Testis (tissue), 2 donors: ENCODE results near the gene PAX9.

Experiments
- POLR2A ChIP-seq: fragments of 450-650 bp; IDR thresholded peaks from one replicate; pipeline ENCODE4 v1.6.1; 2017; ENCODE audit warnings: antibody characterized with exemption, mild to moderate bottlenecking, moderate library complexity
- TF ChIP-seq, protein P1 (sequence below), 3 experiments: fragments of 450-650 bp in 2 of 3; fragments of 200-600 bp in 1 of 3; sonication (generic) in 1 of 3; IDR thresholded peaks; one replicate each; pipeline ENCODE4 v1.5.1; 2016 to 2019; ENCODE audit warnings: antibody characterized with exemption in 3 of 3, mild to moderate bottlenecking in 2 of 3, moderate library complexity in 1 of 3

DNA sequence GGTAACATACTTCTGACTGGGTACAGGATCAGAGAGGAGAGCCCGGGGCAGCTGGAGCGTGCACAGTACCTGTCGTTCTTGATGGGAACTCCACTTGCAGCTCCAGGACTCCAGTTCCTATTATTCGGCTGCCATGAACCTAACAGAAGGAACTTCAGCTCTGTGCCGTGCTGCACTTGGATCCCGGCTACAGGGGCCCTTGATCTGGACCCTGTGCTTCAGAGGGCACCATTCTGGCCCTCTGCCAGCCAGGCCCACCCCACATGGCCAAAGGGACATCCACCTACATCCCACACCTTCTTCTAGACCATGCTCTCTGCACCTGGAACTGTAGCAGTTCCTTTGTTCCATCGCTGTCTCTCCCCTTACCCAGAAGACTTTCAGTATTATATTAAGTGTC, 58.2 kb downstream of the PAX9 start:
- TF ChIP-seq POLR2A = no peak
- TF ChIP-seq, protein P1, sequence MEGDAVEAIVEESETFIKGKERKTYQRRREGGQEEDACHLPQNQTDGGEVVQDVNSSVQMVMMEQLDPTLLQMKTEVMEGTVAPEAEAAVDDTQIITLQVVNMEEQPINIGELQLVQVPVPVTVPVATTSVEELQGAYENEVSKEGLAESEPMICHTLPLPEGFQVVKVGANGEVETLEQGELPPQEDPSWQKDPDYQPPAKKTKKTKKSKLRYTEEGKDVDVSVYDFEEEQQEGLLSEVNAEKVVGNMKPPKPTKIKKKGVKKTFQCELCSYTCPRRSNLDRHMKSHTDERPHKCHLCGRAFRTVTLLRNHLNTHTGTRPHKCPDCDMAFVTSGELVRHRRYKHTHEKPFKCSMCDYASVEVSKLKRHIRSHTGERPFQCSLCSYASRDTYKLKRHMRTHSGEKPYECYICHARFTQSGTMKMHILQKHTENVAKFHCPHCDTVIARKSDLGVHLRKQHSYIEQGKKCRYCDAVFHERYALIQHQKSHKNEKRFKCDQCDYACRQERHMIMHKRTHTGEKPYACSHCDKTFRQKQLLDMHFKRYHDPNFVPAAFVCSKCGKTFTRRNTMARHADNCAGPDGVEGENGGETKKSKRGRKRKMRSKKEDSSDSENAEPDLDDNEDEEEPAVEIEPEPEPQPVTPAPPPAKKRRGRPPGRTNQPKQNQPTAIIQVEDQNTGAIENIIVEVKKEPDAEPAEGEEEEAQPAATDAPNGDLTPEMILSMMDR (IDR thresholded peaks at IDR 0.05) = no peak
